H9 (cell line): ENCODE results near the gene GPD2. TPM values are rescaled to one million over a fixed set of nuclear protein-coding genes. Genes with fewer than 3 reads are reported as not detected.

Source experiments
- DNase-seq: peaks from one replicate; pipeline ENCODE4 v3.0.0-alpha.2; 2017
- H2AFZ ChIP-seq: one replicate; pipeline ENCODE4 v1.6.1; 2013; ENCODE audit warnings: mild to moderate bottlenecking, low read length, control low read depth, moderate library complexity
- H2AK5ac ChIP-seq: 2 replicates; pipeline ENCODE4 v1.6.1; 2013; ENCODE audit warnings: low read length, control low read depth, mixed read lengths; ENCODE audit not compliant: insufficient read length
- H2BK120ac ChIP-seq: one replicate; pipeline ENCODE4 v1.6.1; 2013; ENCODE audit warnings: low read depth, mild to moderate bottlenecking, low read length, control low read depth, inconsistent platforms; ENCODE audit not compliant: poor library complexity, severe bottlenecking
- H2BK12ac ChIP-seq: 2 replicates; pipeline ENCODE4 v1.6.1; 2013; ENCODE audit warnings: low read length, control low read depth, mixed read lengths, low read depth; ENCODE audit not compliant: insufficient read length
- H2BK15ac ChIP-seq: 2 replicates; pipeline ENCODE4 v1.6.1; 2013; ENCODE audit warnings: low read depth, low read length, control low read depth
- H2BK20ac ChIP-seq: one replicate; pipeline ENCODE4 v1.6.1; 2013; ENCODE audit warnings: low read depth, mild to moderate bottlenecking, low read length, control low read depth, inconsistent platforms; ENCODE audit not compliant: poor library complexity, severe bottlenecking
- H2BK5ac ChIP-seq: 2 replicates; pipeline ENCODE4 v1.6.1; 2013; ENCODE audit warnings: low read length, control low read depth, mixed read lengths; ENCODE audit not compliant: insufficient read length
- H3K14ac ChIP-seq: 2 replicates; pipeline ENCODE4 v1.6.1; 2013; ENCODE audit warnings: low read length, control low read depth; ENCODE audit not compliant: insufficient read depth
- H3K18ac ChIP-seq: 2 replicates; pipeline ENCODE4 v1.6.1; 2013; ENCODE audit warnings: low read depth, mild to moderate bottlenecking, mixed read lengths, low read length, control low read depth; ENCODE audit not compliant: insufficient read length
- H3K23ac ChIP-seq: 2 replicates; pipeline ENCODE4 v1.6.1; 2013; ENCODE audit warnings: low read length, control low read depth, mixed read lengths, low read depth; ENCODE audit not compliant: insufficient read length
- H3K23me2 ChIP-seq: 2 replicates; pipeline ENCODE4 v1.6.1; 2013; ENCODE audit warnings: low read depth, mild to moderate bottlenecking, mixed read lengths, low read length, control low read depth; ENCODE audit not compliant: insufficient read length, poor library complexity, severe bottlenecking
- H3K27ac ChIP-seq: 2 replicates; pipeline ENCODE4 v1.5.1; 2013; ENCODE audit warnings: low read length, control low read depth, mixed read lengths, low read depth; ENCODE audit not compliant: insufficient read length
- H3K27me3 ChIP-seq: 2 replicates; pipeline ENCODE4 v1.6.1; 2013; ENCODE audit warnings: low read length, control low read depth, inconsistent platforms; ENCODE audit not compliant: insufficient read depth
- H3K4ac ChIP-seq: 2 replicates; pipeline ENCODE4 v1.6.1; 2013; ENCODE audit warnings: low read depth, mild to moderate bottlenecking, control low read depth, inconsistent platforms, low read length, moderate library complexity
- H3K4me1 ChIP-seq: 2 replicates; pipeline ENCODE4 v1.6.1; 2013; ENCODE audit warnings: low read length, control low read depth, inconsistent platforms; ENCODE audit not compliant: insufficient read depth
- H3K4me2 ChIP-seq: 2 replicates; pipeline ENCODE4 v1.6.1; 2013; ENCODE audit warnings: low read length, control low read depth, mixed read lengths; ENCODE audit not compliant: insufficient read length, insufficient read depth
- H3K56ac ChIP-seq: 2 replicates; pipeline ENCODE4 v1.6.1; 2013; ENCODE audit warnings: low read depth, mild to moderate bottlenecking, mixed read lengths, low read length, control low read depth; ENCODE audit not compliant: insufficient read length
- H3K79me1 ChIP-seq: 2 replicates; pipeline ENCODE4 v1.6.1; 2013; ENCODE audit warnings: low read depth, mild to moderate bottlenecking, moderate library complexity, low read length, control low read depth, inconsistent platforms; ENCODE audit not compliant: insufficient read depth, poor library complexity, severe bottlenecking
- H3K79me2 ChIP-seq: 2 replicates; pipeline ENCODE4 v1.6.1; 2013; ENCODE audit warnings: low read length, control low read depth, inconsistent platforms; ENCODE audit not compliant: insufficient read depth
- H3K9ac ChIP-seq: 2 replicates; pipeline ENCODE4 v1.6.1; 2013; ENCODE audit warnings: low read length, control low read depth, mixed read lengths; ENCODE audit not compliant: insufficient read length; ENCODE audit errors: extremely low read depth
- H3K9me3 ChIP-seq: one replicate; pipeline ENCODE4 v1.6.1; 2013; ENCODE audit warnings: low read depth, low read length, inconsistent platforms; ENCODE audit not compliant: control insufficient read depth
- H3T11ph ChIP-seq: one replicate; pipeline ENCODE4 v1.6.1; 2013; ENCODE audit warnings: mild to moderate bottlenecking, low read length, control low read depth, inconsistent platforms
- H4K20me1 ChIP-seq: one replicate; pipeline ENCODE4 v1.6.1; 2013; ENCODE audit not compliant: control insufficient read depth, insufficient read length, insufficient read depth
- H4K5ac ChIP-seq: 2 replicates; pipeline ENCODE4 v1.6.1; 2013; ENCODE audit warnings: low read depth, mild to moderate bottlenecking, mixed read lengths, low read length, control low read depth; ENCODE audit not compliant: insufficient read length
- H4K8ac ChIP-seq: replicated peaks from 2 replicates; pipeline ENCODE4 v1.6.1; 2013; ENCODE audit warnings: low read length, control low read depth, mixed read lengths, low read depth; ENCODE audit not compliant: insufficient read length
- H4K91ac ChIP-seq: 2 replicates; pipeline ENCODE4 v1.6.1; 2013; ENCODE audit warnings: low read depth, mild to moderate bottlenecking, moderate library complexity, mixed read lengths, low read length, control low read depth; ENCODE audit not compliant: insufficient read length
- H3K27ac Mint-ChIP-seq, 3 experiments: 2 replicates in 2 of 3; 3 replicates in 1 of 3; pipeline ENCODE4 v1.8.0; 2020 to 2021; ENCODE audit warnings: mixed read lengths in 3 of 3, mild to moderate bottlenecking in 1 of 3, moderate library complexity in 1 of 3
- H3K27me3 Mint-ChIP-seq: 2 replicates; pipeline ENCODE4 v1.8.0; 2021; ENCODE audit warnings: low read depth, mild to moderate bottlenecking, moderate library complexity, mixed read lengths
- H3K36me3 Mint-ChIP-seq, 3 experiments: 2 replicates in 2 of 3; 3 replicates in 1 of 3; pipeline ENCODE4 v1.8.0; 2020 to 2021; ENCODE audit warnings: low read depth in 3 of 3, mixed read lengths in 3 of 3; ENCODE audit not compliant: insufficient read depth in 1 of 3
- H3K4me1 Mint-ChIP-seq, 2 experiments: 2 replicates each; pipeline ENCODE4 v1.8.0; 2020; ENCODE audit warnings: mixed read lengths in 2 of 2
- H3K4me3 Mint-ChIP-seq, 2 experiments: 2 replicates in 1 of 2; 3 replicates in 1 of 2; pipeline ENCODE4 v1.8.0; 2020 to 2021; ENCODE audit warnings: mild to moderate bottlenecking in 2 of 2, mixed read lengths in 2 of 2, moderate library complexity in 1 of 2
- H3K9me3 Mint-ChIP-seq, 2 experiments: 2 replicates in 1 of 2; 3 replicates in 1 of 2; pipeline ENCODE4 v1.8.0; 2020; ENCODE audit warnings: mild to moderate bottlenecking in 2 of 2, mixed read lengths in 2 of 2, moderate library complexity in 1 of 2
- total RNA-seq: library from RNA; stranded (reverse); gene quantifications from 2 replicates; pipeline ENCODE4 v1.2.1, GENCODE V29; 2021
- TF ChIP-seq, protein P1 (sequence below): fragments of 200-600 bp; sonication (generic); conservative IDR thresholded peaks from 3 replicates; pipeline ENCODE4 v1.8.0; 2021; ENCODE audit warnings: antibody characterized with exemption, mild to moderate bottlenecking

Gene GPD2
- total RNA-seq, 1 experiment from 2014 or later: 46.0 TPM

DNA sequence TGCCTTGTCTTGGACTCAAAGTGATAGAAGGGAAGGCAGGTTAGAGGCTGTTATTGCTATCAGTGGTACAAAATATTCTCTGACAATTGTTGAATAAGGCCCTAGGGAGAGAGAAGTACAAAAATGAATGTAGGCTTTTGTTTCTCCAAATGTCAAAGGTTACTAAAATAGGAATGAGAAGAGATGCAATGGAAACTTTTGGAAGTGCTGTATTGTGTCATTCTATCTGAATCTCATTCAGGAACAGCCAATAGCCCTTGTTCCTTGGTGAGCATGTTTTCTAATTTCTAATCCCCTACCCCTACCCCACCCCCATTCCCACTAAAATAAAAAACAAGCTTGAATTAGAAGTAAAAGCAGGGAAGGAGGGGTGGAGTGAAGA, 166.4 kb downstream of the GPD2 start:
- no peak overlapping the region for H3T11ph ChIP-seq
- DNase-seq: no peak
- no peak overlapping the region for H4K5ac ChIP-seq
- H3K9me3 ChIP-seq: no peaks in the 10 kb centered on the region
- H2AFZ ChIP-seq: no peak overlapping the region
- no peaks in the 10 kb centered on the region for H3K79me1 ChIP-seq
- H3K4me1 ChIP-seq: no peaks in the 10 kb centered on the region; the same call in 1 of the 2 replicates
- H3K79me2 ChIP-seq: no peaks in the 10 kb centered on the region
- H3K27ac ChIP-seq: no peak overlapping the region
- H3K56ac ChIP-seq: no peak overlapping the region
- TF ChIP-seq, protein P1, sequence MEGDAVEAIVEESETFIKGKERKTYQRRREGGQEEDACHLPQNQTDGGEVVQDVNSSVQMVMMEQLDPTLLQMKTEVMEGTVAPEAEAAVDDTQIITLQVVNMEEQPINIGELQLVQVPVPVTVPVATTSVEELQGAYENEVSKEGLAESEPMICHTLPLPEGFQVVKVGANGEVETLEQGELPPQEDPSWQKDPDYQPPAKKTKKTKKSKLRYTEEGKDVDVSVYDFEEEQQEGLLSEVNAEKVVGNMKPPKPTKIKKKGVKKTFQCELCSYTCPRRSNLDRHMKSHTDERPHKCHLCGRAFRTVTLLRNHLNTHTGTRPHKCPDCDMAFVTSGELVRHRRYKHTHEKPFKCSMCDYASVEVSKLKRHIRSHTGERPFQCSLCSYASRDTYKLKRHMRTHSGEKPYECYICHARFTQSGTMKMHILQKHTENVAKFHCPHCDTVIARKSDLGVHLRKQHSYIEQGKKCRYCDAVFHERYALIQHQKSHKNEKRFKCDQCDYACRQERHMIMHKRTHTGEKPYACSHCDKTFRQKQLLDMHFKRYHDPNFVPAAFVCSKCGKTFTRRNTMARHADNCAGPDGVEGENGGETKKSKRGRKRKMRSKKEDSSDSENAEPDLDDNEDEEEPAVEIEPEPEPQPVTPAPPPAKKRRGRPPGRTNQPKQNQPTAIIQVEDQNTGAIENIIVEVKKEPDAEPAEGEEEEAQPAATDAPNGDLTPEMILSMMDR: no peak
- H2BK12ac ChIP-seq: no peak overlapping the region
- Mint-ChIP-seq H3K9me3 (no peaks in the 10 kb centered on the region; a peak in 1 of 5 replicates), H3K4me1 (peaks cover 15 to 29% of the 10 kb centered on the region in 2 experiments), H3K4me3 (no peak overlapping the region), H3K27me3 (no peaks in the 10 kb centered on the region), H3K36me3 (no peaks in the 10 kb centered on the region; a peak in 1 of 7 replicates), H3K27ac (no peak overlapping the region)
- H4K8ac ChIP-seq: no peak overlapping the region
- H3K4me2 ChIP-seq: no peak overlapping the region
- H2AK5ac ChIP-seq: no peak overlapping the region
- H4K20me1 ChIP-seq: no peaks in the 10 kb centered on the region
- no peaks in the 10 kb centered on the region for H3K27me3 ChIP-seq
- H3K23ac ChIP-seq: no peak overlapping the region
- H2BK15ac ChIP-seq: no peak overlapping the region
- no peak overlapping the region for H2BK120ac ChIP-seq
- no peak overlapping the region for H3K9ac ChIP-seq
- no peak overlapping the region for H3K14ac ChIP-seq
- H3K18ac ChIP-seq: no peak overlapping the region
- no peak overlapping the region for H2BK20ac ChIP-seq
- H4K91ac ChIP-seq: no peak overlapping the region
- no peak overlapping the region for H2BK5ac ChIP-seq
- no peak overlapping the region for H3K4ac ChIP-seq
- H3K23me2 ChIP-seq: no peaks in the 10 kb centered on the region
